Smooth muscle cell of the umbilical artery (primary cell): Measurements from ENCODE around the gene EFHB. TPM values are rescaled to one million over a fixed set of nuclear protein-coding genes. Genes with fewer than 3 reads are reported as not detected.

Source experiments
- total RNA-seq: library from RNA; depleted of rRNA; stranded (reverse); fragments of >200 nt; gene quantifications from 2 replicates; pipeline ENCODE4 v1.2.3, GENCODE V29; 2014

The EFHB gene, protein sequence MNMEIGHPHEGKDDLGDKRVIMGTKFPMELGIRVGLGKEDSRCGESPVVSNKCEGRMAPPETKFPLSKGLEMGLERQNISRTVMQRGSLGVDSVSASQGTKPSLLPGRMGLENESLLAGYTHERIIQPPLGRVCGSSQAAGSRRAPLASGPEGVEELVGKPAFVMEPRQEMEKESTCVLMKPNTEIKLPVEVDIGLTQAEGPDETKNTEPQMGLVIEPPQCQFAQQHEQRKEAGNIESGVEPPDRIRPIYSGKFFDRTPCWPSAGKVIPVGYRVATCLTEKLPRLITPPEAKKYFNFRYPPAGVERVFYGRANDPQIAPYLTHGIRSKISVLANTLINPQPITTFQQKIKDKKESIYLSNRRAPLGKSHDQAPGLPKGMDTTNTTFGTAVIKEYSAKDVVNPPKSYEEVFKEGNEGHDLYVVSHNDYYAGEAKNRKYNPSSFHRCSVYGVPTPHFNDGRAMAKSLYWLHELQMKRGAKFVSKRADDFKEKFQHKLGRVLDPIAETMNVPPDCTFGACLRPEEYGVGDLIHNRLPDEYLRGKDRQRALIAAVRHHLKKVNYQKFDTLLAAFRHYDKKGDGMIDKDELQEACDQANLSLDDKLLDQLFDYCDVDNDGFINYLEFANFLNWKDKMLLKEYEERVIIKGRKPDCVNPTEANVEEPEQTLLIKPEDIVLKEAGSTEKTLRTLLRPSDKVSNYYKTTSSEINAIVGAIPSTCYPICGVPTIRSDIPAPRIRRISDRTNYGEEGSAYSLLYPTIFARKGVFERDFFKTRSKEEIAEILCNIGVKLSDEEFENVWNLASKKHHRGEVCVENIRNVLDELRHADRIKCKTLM
- total RNA-seq = 0.42 and 0.59 TPM in 2 replicates

DNA sequence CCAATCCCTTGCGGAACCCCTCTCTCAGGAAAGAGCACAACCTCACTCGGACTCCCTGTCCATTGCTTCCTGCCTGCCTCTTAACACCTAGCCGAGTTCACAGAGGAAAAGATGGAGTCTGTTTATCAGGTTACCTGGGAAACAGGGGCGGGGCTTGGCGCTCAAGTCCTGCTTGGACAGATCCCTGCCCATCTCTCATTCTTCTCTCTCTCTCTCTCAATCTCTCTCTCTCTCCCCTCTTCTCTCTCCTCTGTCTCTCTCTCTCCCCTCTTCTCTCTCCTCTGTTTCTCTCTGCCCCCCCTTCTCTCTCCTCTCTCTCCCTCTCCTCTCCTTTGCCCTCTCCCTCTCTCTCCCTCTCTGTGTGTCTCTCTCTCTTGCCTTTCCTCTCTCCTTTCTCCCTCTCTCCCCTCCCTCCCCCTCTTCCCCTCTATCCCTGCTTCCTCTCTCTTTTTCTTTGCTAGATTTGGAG is at the start of gene EFHB:
Gene EFHB, minus strand, starts transcription at position 120 of the 469 bp plus-strand sequence. CDS start 199 bp downstream, outside the sequence.

DNA sequence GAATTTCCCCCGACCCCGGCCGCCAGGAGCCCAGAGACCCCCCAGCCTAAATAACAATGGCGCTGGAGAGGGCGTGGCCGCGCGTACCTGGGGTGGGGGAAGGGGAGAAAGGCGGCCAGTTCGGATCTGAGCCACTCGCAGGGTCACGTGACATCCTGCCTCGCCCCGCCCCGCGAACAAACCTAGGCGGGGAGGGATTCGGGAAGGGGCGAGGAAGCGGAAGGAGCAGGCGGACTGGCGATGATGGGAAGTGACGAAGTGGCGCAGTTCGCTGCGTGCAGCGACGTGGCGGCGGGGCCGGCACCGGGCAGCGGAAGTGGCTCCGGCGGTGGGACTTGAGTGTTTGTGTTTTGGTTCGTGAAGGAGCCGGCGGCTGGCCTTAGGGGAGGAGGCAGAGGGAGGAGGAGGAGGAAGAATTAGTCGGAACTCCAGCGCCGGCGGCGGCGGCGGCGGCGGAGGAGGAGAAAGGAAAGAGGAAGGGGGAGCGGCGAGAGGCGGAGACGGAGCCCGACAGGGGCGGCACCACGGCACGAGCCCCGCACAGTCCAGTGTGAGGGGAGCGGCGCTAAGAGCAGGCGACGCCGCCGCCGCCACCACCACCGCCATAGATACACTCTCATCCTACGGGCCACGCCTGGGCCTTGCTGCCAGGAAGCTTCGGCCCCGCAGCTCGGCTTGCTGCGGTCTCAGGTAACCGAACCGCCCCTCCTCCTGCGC is 13.0 kb upstream of the EFHB start, which contains the start of gene RAB5A:
Gene RAB5A, plus strand, starts transcription at position 266 of the 717 bp plus-strand sequence. CDS start 3,802 bp downstream, outside the sequence.

Other genes starting within 250 kb of the EFHB start
- 58.5 and 77.3 TPM in 2 replicates for gene RAB5A, start 12.9 kb upstream of the EFHB start, total RNA-seq
- not detected in 2 replicates for gene PP2D1, start 78.0 kb upstream of the EFHB start, total RNA-seq
- gene KAT2B, start 106.2 kb upstream of the EFHB start, total RNA-seq = 4.8 and 6.8 TPM in 2 replicates